Nucleus accumbens (tissue), 56 donors: Measurements from ENCODE around the gene LONP2.
"Not testable (repeated sequence)": the region's sequence is repeated elsewhere in the genome, so short reads cannot be mapped to it uniquely, and the experiment has no call there.

Experiments
- DNase-seq, 56 donors: peaks; one replicate each; lab custom pipeline; 2025; lab: John Stamatoyannopoulos, UW

Gene LONP2

DNA sequence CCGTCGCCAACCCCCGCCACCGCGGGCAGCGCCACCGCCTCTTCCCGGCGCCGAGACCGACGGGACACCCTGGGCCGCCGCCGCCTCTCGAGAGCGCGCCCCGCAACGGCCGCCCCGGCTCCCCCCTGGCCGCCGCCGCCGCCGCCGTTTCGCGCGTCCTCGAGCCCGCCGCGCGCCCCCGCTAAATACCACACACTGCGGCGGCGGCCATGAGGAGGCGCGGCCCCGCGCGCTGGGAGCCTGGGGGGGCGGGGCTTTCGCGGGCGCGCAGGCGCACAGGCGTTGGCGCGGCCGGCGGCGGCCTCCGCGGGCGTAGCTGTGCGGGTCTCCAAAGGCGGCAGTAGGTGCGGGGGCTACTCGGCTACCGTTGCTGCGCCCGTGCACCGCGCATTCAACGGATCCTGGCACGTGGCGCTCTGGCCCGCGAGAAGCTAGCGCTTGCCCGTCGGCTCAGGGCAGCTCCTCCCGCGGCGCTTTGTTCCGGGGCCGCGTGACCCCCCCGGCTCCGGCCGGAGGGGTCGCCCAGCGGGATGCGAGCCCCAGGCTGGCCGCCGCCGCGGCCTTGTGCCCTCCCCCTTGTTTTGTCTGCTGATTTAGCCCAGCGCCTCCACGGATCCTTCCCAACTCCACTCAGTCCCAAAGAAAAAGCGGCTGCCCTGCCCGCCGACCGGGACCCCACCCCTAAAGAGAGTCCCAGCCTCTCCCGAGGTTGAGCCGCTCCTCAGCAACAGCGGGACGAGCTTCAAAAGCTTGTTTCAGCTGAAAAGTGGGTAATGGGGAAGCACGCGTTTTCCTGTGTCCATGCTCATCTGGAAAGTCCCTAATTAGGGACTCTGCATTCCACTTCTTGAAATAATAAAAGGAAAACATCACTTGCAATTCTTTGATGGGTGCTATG lies 141.4 kb downstream of the LONP2 start, which contains the start of gene SIAH1:
TSS of gene SIAH1 (minus strand) at position 161 of the 898 bp plus-strand sequence. CDS start 22,985 bp downstream, outside the sequence.
- DNase-seq, result peak in 54 of 56 donors; percentile 31 to 91 (median 74)

- peak in 1 of 56 donors; percentile 5 for DNase-seq
These were observed 142.6 kb downstream of the LONP2 start for GRCh38 chr16:48386559-48387312.

DNA sequence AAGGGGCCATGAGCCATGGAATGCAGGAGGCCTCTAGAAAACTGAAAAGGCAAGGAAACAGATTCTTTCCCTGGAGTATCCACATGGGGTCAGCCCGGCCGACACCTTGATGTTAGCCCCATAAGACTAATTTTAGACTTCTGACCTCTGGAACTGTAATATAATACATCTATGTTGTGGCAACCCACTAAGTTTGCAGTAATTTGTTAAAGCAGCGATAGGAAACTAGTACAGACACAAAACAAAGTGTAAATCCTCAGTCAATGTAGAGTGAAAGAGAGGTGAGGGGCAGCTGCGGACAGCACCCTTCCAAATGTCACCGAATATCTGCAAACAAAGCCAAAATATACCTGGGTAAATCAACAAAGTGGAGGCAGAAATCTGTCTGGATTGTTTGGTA lies 148.3 kb downstream of the LONP2 start:
- no peak for DNase-seq

- peak in 53 of 56 donors; percentile 18 to 85 (median 68) for DNase-seq
These were observed 149.6 kb downstream of the LONP2 start for GRCh38 chr16:48393485-48394354.

DNA sequence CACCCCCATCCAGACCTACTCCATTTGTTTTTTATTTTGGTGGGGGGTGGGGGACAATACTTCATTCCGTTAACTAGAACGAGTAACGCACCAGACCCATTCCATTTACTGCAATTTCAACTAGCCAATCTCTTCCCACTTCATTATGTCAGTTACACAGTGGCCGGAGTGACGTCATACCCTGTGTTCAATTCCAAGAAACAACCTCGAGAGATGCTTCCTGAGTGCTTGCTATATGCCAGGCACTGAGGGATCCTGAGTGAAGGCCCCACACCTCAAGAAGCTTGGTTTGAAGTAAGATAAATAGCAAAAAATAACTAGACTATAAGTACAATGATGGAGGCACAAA lies 150.2 kb downstream of the LONP2 start:
- DNase-seq, result peak in 6 of 56 donors; percentile 6 to 40 (median 34)

DNA sequence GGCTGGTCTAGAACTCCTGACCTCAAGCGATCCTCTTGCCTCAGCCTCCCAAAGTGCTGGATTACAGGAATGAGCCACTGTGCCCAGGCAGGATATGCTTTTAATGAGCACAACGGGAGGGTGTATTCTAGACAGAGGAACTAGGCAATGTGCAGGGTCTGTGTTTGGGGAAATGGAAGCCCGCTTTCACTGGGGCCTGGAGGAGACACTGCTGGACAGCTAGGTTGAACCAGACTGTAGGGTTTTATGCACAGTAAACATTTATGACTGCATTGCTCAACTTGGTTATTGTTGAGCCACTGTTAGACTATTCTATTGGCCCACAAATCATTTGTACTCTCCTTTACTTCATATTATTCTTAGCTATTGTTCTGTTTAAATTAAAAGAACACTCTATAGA lies 151.3 kb downstream of the LONP2 start:
- no peak for DNase-seq

DNA sequence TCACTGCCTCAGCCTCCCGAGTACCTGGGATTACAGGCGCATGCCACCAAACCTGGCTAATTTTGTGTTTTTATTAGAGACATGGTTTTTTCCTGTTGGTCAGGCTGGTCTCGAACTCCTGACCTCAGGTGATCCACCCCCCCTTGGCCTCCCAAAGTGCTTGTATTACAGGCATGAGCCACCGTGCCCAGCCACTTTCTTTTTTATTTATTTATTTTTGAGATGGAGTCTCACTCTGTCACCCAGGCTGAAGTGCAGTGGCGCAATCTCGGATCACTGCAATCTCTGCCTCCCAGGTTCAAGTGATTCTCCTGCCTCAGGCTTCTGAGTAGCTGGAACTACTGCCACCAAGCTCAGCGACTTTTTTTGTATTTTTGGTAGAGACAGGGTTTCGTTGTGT lies 158.4 kb downstream of the LONP2 start:
- DNase-seq, result not testable (repeated sequence)

DNA sequence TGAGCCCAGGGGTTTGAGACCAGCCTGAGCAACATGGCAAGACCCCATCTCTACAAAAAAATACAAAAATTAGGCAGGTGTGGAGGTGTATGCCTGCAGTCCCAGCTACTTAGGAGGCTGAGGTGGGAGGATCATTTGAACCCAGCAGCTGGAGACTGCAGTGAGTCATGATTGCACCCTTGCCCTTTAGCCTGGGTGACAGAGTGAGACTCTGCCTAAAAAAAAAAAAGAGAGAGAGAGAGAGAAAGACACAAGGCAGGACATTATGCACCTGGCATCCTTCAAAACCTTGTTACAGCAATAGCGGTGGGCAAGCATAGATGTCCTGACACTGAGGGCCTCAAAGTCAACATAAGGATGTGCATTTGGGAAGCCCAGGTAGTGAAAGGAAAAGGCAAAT lies 161.1 kb downstream of the LONP2 start:
- DNase-seq, result no peak

DNA sequence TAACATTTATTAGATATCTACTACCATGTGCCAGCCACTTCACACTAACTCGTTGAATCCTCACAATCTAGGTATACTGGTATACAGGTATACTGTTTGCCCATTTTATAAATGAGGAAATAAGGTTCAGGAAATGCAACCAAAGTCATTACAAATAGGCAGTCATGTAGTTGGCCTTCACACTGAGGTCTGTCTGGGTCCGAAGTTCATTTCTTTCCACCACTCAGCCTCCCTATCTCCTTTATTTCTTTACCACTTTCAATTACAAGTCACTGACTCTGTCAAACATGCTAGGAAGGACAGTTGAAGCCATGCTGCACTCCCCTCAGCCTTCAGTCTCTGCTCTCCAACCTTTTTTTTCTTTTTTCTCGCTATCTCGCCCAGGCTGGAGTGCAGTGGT lies 161.8 kb downstream of the LONP2 start:
- no peak for DNase-seq
